ENCODE measurements around the gene ATP6V1E1. TPM values are rescaled to one million over a fixed set of nuclear protein-coding genes. Genes with fewer than 3 reads are reported as not detected.

Gene ATP6V1E1
- total RNA-seq, 2 donors from 2014 or later, result 38.1 to 58.7 TPM

- H3K9me3 ChIP-seq, result no peaks in the 10 kb centered on the region
- no peaks in the 10 kb centered on the region for H3K27me3 ChIP-seq
- no peak overlapping the region for H3K4me3 ChIP-seq
- 92 to 96% methylated on average over 6 of the region's 6 CpGs for WGBS, 2 donors
- no peaks in the 10 kb centered on the region for H3K4me1 ChIP-seq
- intact Hi-C loops (cut with DNase I), result no loop called here
- no peak for DNase-seq
- H3K36me3 ChIP-seq (replicated peaks in 1 of 2; ENCODE audit: insufficient read depth in 1 of 2, low read depth in 2 of 2), result peaks cover 15 to 48% of the 10 kb centered on the region in 2 donors
- H3K27ac ChIP-seq, result no peak overlapping the region
- no peak for TF ChIP-seq CTCF (IDR thresholded peaks at IDR 0.05)
- no peak for TF ChIP-seq POLR2A (IDR thresholded peaks at IDR 0.05)
- ATAC-seq, result no peak
Observed at GRCh38 chr22:17596226-17596625, 32.3 kb downstream of the ATP6V1E1 start.

DNA sequence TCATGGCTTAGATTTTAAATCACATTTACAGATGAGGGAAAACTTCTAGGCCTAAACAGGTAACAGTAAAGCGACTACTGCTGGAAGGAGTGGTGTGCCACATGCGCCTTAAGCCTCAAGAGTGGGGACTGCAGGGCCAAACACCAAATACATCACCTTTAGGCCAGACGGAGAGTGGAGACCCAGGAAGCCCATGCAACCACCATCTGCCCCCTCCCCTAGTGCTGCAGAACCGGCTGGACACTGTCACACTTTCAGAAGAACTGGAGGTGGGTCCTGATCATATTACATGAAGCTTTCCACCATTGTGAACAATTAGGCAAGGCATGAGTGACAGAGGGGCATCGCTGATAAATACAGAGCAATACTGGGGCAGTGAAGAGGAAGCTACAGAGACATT, 36.3 kb downstream of the ATP6V1E1 start:
- Histone ChIP-seq H3K4me3 (no peak overlapping the region), H3K4me1 (no peaks in the 10 kb centered on the region), H3K27ac (no peak overlapping the region), H3K36me3 (replicated peaks in 1 of 2; ENCODE audit: insufficient read depth in 1 of 2, low read depth in 2 of 2) (peaks cover 6 to 32% of the 10 kb centered on the region in 2 donors), H3K9me3 (no peaks in the 10 kb centered on the region), H3K27me3 (no peaks in the 10 kb centered on the region)
- 79 to 83% methylated on average over 5 of the region's 5 CpGs for WGBS, 2 donors
- TF ChIP-seq CTCF (IDR thresholded peaks at IDR 0.05) (no peak), POLR2A (IDR thresholded peaks at IDR 0.05) (no peak)
- intact Hi-C loops (cut with DNase I), result no loop called here
- ATAC-seq (no peak), DNase-seq (no peak)

DNA sequence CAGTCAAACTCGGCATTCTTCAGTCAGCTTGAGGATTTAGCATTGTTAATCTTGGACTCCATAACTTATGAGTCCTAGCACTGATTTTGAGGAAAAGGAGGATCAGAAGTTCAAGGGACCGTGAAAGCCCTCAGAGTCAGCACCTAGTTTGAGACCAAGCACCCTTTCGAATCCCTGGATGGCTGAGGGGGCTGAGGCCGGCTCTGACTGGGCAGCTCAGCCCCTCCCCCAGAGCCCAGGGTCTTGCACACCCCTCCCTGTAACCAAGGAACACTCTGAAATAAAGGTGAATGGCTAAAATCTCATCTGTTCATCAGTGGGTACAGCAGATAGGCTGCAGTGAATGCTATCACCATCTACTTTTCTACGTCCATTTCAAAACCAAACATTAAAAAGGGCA, 38.0 kb downstream of the ATP6V1E1 start:
- intact Hi-C loops (cut with DNase I), result no loop called here
- DNase-seq, result no peak
- no peak overlapping the region for H3K27ac ChIP-seq
- H3K9me3 ChIP-seq, result no peaks in the 10 kb centered on the region
- TF ChIP-seq POLR2A (IDR thresholded peaks at IDR 0.05), result no peak
- TF ChIP-seq CTCF (IDR thresholded peaks at IDR 0.05), result no peak
- ATAC-seq, result no peak
- no peak overlapping the region for H3K4me3 ChIP-seq
- peaks cover 6 to 21% of the 10 kb centered on the region in 2 donors for H3K36me3 ChIP-seq (replicated peaks in 1 of 2; ENCODE audit: insufficient read depth in 1 of 2, low read depth in 2 of 2)
- no peaks in the 10 kb centered on the region for H3K4me1 ChIP-seq
- WGBS, 2 donors, result 84 to 89% methylated on average over 5 of the region's 5 CpGs
- H3K27me3 ChIP-seq, result no peaks in the 10 kb centered on the region

DNA sequence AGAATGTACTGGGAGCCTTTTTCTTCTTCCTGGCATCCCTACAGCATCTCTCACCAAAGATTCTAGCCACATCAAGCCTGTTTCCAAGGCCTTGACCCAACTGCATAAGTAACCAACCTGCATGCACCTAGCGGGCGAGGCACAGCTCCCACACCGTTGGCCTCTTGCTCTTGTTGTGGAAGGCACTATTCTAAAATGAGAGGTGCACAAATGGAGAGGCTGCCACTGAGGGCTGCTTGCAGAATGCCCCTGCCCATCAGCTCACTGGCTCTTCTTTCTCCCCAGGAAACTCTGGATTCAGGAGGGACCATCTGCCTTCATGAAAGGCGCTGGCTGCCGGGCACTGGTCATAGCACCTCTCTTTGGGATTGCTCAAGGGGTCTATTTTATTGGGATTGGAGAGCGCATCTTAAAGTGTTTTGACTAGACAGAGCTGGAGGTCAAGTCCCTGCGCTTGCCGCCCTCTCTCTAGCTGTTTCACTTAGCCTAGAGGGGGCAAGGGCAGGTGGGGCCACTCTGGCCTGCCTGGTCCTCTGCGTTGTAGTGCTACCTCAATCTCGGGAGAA, 38.7 kb downstream of the ATP6V1E1 start:
- Histone ChIP-seq H3K27ac (no peak overlapping the region), H3K4me3 (no peak overlapping the region), H3K4me1 (no peaks in the 10 kb centered on the region), H3K9me3 (no peaks in the 10 kb centered on the region), H3K36me3 (replicated peaks in 1 of 2; ENCODE audit: insufficient read depth in 1 of 2, low read depth in 2 of 2) (peaks cover 6 to 21% of the 10 kb centered on the region in 2 donors), H3K27me3 (no peaks in the 10 kb centered on the region)
- TF ChIP-seq POLR2A (IDR thresholded peaks at IDR 0.05), result no peak
- TF ChIP-seq CTCF (IDR thresholded peaks at IDR 0.05), result no peak
- DNase-seq, result no peak
- no peak for ATAC-seq
- 88% methylated on average over 8 to 10 of the region's 10 CpGs for WGBS, 2 donors
- intact Hi-C loops (cut with DNase I), result no loop called here

GRCh38 chr22:17588606-17589005, 39.9 kb downstream of the ATP6V1E1 start:
- no peaks in the 10 kb centered on the region for H3K27me3 ChIP-seq
- no peak for TF ChIP-seq POLR2A (IDR thresholded peaks at IDR 0.05)
- no peak for TF ChIP-seq CTCF (IDR thresholded peaks at IDR 0.05)
- no peaks in the 10 kb centered on the region for H3K9me3 ChIP-seq
- no peak overlapping the region for H3K4me3 ChIP-seq
- H3K36me3 ChIP-seq (replicated peaks in 1 of 2; ENCODE audit: insufficient read depth in 1 of 2, low read depth in 2 of 2), result peaks cover 4 to 15% of the 10 kb centered on the region in 2 donors
- no peak for DNase-seq
- no peak overlapping the region for H3K27ac ChIP-seq
- H3K4me1 ChIP-seq, result no peaks in the 10 kb centered on the region
- 89 to 95% methylated on average over 11 of the region's 11 CpGs for WGBS, 2 donors
- no peak for ATAC-seq
- intact Hi-C loops (cut with DNase I), result no loop called here

Measured in body of pancreas (tissue), 4 donors.